ENCODE results near the gene TTLL8. TPM values are rescaled to one million over a fixed set of nuclear protein-coding genes. Genes with fewer than 3 reads are reported as not detected.
A peak's percentile ranks its signal among the peaks of the same experiment; 100 is the strongest.

TTLL8 gene
- total and polyA plus RNA-seq, 4 donors: not detected

DNA sequence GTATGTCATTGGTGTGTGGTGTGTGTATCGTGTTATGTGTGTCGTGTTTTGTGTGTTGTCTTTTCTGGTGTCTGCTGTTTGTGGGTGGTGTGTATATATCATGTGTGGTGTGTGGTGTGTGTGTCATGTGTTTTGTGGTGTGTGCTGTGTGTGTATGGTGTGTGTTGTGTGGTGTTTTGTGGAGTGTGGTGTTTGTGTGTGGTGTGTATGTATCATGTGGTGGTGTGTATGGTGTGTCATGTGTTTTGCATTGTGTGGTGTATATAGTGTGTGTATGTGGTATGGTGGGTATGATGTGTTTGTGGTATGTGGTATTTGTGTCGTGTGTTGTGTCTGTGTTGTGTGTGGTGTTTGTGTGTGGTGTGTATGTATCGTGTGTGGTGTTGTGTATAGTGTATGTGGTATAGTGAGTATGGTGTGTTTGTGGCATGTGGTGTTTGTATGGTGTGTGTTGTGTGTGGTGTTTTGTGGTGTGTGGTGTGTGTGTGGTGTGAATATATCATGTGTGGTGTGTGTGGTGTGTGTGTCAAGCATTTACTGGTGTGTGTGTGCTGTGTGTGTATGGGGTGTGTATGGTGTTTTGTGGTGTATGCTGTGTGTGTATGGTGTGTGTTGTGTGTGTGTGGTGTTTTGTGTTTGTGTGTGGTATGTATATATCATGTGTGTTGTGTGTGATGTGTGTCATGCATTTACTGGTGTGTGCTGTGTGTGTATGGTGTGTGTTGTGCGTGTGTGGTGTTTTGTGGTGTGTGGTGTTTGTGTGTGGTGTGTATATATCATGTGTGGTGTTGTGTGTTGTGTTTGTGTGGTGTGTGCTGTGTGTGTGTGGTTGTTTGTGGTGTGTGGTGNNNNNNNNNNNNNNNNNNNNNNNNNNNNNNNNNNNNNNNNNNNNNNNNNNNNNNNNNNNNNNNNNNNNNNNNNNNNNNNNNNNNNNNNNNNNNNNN, 84.8 kb downstream of the TTLL8 start:
- H3K36me3 ChIP-seq (ENCODE audit: control insufficient read depth in 4 of 4, insufficient read depth in 3 of 4, low read depth in 1 of 4, low read length in 3 of 4): no peaks in the 10 kb centered on the region
- TF ChIP-seq FOXA1 (IDR thresholded peaks at IDR 0.05) (no peak), TAF1 (conservative IDR thresholded peaks at IDR 0.05) (no peak)
- H3K9me3 ChIP-seq (ENCODE audit: control insufficient read depth in 4 of 4, low read length in 3 of 4): no peaks in the 10 kb centered on the region
- peaks cover 10 to 32% (median 24%) of the 10 kb centered on the region in 4 donors for H3K4me1 ChIP-seq (ENCODE audit: control insufficient read depth in 4 of 4, insufficient read depth in 4 of 4, low read length in 3 of 4)
- no peak overlapping the region for H3K4me3 ChIP-seq (ENCODE audit: low read depth in 1 of 3, low read length in 3 of 3)
- no peaks in the 10 kb centered on the region for H3K27me3 ChIP-seq (ENCODE audit: control insufficient read depth in 4 of 4, insufficient read depth in 4 of 4, low read length in 3 of 4)
- DNase-seq (ENCODE audit: low spot score): no peak
- no peak overlapping the region for H3K27ac ChIP-seq (ENCODE audit: low read depth in 1 of 2, low read length in 2 of 2)
- H3K9ac ChIP-seq (ENCODE audit: low read depth in 1 of 2, low read length in 2 of 2): no peak overlapping the region
- 93% methylated on average over 5 of the region's 5 CpGs for WGBS

DNA sequence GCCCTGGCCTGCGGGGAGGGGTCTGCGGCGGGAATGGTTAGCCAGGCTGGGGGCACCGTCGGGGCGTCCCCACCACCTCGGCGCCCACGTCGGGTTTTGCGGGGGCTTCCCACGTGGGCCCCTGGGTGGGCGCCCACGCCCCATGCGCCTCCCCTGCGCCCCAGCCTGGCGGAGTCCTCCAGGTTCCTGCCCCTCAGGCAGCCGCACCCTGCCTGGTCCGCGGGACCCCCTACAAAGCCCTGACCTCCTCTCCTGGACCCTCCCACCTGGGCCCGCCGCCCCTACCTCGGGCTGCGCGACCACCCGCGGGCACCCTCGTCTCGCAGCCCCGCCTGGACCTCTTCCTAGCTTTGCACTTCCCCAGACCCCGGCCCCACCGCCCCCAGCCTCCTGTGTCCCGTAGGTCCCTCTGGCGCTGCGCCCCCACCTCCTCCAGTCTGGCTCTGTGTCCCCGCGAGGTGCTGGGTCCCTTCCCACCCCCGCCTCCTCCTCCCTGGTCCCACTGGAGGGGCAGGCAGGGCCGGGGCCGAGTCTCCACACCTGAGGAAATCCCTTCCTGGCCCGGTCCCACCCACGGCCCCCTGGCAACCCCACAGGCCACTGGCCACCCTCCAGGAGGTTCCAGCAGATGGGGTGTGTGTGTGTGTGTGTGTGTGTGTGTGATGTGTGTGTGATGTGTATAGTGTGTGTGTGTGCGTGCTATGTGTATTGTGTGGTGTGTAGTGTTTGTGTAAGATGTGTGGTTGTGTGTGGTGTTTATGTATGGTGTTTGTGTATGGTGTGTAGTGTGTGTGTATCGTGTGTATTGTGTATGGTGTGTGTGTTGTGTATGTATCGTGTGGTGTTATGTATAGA, 85.7 kb downstream of the TTLL8 start:
- no peak for DNase-seq (ENCODE audit: low spot score)
- Histone ChIP-seq H3K4me3 (ENCODE audit: low read depth in 1 of 3, low read length in 3 of 3) (peak overlapping the region in 1 of 3 donors; percentile 77), H3K4me1 (ENCODE audit: control insufficient read depth in 4 of 4, insufficient read depth in 4 of 4, low read length in 3 of 4) (peaks cover 13 to 41% (median 28%) of the 10 kb centered on the region in 4 donors), H3K27me3 (ENCODE audit: control insufficient read depth in 4 of 4, insufficient read depth in 4 of 4, low read length in 3 of 4) (no peaks in the 10 kb centered on the region), H3K36me3 (ENCODE audit: control insufficient read depth in 4 of 4, insufficient read depth in 3 of 4, low read depth in 1 of 4, low read length in 3 of 4) (no peaks in the 10 kb centered on the region), H3K27ac (ENCODE audit: low read depth in 1 of 2, low read length in 2 of 2) (no peak overlapping the region), H3K9ac (ENCODE audit: low read depth in 1 of 2, low read length in 2 of 2) (no peak overlapping the region), H3K9me3 (ENCODE audit: control insufficient read depth in 4 of 4, low read length in 3 of 4) (no peaks in the 10 kb centered on the region)
- 56% methylated on average over 45 of the region's 45 CpGs for WGBS
- TF ChIP-seq, protein P1, sequence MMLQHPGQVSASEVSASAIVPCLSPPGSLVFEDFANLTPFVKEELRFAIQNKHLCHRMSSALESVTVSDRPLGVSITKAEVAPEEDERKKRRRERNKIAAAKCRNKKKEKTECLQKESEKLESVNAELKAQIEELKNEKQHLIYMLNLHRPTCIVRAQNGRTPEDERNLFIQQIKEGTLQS (IDR thresholded peaks at IDR 0.05): no peak
- TF ChIP-seq, protein P2, sequence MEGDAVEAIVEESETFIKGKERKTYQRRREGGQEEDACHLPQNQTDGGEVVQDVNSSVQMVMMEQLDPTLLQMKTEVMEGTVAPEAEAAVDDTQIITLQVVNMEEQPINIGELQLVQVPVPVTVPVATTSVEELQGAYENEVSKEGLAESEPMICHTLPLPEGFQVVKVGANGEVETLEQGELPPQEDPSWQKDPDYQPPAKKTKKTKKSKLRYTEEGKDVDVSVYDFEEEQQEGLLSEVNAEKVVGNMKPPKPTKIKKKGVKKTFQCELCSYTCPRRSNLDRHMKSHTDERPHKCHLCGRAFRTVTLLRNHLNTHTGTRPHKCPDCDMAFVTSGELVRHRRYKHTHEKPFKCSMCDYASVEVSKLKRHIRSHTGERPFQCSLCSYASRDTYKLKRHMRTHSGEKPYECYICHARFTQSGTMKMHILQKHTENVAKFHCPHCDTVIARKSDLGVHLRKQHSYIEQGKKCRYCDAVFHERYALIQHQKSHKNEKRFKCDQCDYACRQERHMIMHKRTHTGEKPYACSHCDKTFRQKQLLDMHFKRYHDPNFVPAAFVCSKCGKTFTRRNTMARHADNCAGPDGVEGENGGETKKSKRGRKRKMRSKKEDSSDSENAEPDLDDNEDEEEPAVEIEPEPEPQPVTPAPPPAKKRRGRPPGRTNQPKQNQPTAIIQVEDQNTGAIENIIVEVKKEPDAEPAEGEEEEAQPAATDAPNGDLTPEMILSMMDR (IDR thresholded peaks at IDR 0.05; ENCODE audit: low read depth, low read length, missing input control): no peak
- no peak for TF ChIP-seq RAD21 (IDR thresholded peaks at IDR 0.05)
- TF ChIP-seq, protein P3, sequence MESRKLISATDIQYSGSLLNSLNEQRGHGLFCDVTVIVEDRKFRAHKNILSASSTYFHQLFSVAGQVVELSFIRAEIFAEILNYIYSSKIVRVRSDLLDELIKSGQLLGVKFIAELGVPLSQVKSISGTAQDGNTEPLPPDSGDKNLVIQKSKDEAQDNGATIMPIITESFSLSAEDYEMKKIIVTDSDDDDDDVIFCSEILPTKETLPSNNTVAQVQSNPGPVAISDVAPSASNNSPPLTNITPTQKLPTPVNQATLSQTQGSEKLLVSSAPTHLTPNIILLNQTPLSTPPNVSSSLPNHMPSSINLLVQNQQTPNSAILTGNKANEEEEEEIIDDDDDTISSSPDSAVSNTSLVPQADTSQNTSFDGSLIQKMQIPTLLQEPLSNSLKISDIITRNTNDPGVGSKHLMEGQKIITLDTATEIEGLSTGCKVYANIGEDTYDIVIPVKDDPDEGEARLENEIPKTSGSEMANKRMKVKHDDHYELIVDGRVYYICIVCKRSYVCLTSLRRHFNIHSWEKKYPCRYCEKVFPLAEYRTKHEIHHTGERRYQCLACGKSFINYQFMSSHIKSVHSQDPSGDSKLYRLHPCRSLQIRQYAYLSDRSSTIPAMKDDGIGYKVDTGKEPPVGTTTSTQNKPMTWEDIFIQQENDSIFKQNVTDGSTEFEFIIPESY (IDR thresholded peaks at IDR 0.05): no peak
- no peak for TF ChIP-seq NR2F2 (IDR thresholded peaks at IDR 0.05)
- no peak for TF ChIP-seq FOXA2 (IDR thresholded peaks at IDR 0.05)
- no peak for TF ChIP-seq TAF1 (conservative IDR thresholded peaks at IDR 0.05)
- TF ChIP-seq SP1 (IDR thresholded peaks at IDR 0.05): no peak
- no peak for TF ChIP-seq EGR1 (IDR thresholded peaks at IDR 0.05; ENCODE audit: low read depth in 2 of 2)
- TF ChIP-seq FOXA1 (IDR thresholded peaks at IDR 0.05): no peak
- no peak for TF ChIP-seq REST (IDR thresholded peaks at IDR 0.05)
- no peak for TF ChIP-seq HNF4G (IDR thresholded peaks at IDR 0.05)
- no peak for TF ChIP-seq RXRA (IDR thresholded peaks at IDR 0.05)
- no peak for TF ChIP-seq JUND (IDR thresholded peaks at IDR 0.05)
- TF ChIP-seq GABPA (IDR thresholded peaks at IDR 0.05 in 1 of 2, conservative IDR thresholded peaks at IDR 0.05 in 1 of 2): no peak
- TF ChIP-seq YY1 (IDR thresholded peaks at IDR 0.05): no peak
- TF ChIP-seq, protein P4, sequence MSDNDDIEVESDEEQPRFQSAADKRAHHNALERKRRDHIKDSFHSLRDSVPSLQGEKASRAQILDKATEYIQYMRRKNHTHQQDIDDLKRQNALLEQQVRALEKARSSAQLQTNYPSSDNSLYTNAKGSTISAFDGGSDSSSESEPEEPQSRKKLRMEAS (IDR thresholded peaks at IDR 0.05): no peak
- TF ChIP-seq HNF4A (conservative IDR thresholded peaks at IDR 0.05): no peak
